ENCODE data around the gene NFX1.

The NFX1 gene

DNA sequence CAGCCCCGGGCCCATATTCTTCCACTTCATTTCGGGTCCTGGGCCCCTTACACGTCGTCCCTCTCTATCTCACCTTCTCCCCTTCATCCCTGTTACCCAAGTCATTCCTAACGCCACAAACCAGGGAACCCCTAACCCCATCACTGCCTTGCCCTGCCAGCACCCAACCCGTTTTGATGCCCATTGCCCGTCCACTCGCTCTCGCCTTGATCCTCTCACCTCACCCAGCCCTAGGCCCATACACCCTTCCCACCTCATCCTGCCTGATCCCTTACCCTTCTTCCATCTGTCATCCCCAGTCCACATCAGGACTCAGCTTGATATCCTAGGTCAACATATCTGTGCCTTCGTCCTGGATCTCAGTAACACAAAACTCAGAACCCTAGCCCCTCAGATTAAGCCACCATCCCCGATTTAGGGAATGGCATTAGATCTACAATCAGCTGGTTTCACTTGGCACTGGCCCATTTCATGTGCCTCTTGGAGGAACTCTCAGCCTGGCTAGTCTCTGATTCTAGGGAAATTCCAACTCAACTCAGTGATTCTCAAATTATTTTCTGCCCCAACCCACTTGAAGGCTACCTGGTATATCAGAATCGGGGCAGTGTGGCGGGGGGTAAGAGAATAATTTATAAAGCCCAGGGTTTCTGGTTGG is 25.0 kb upstream of the NFX1 start:
- H3K4me3 ChIP-seq (replicated peaks; ENCODE audit: low read depth, low read length) = peak overlapping the region; percentile 93
- TF ChIP-seq, protein P1, sequence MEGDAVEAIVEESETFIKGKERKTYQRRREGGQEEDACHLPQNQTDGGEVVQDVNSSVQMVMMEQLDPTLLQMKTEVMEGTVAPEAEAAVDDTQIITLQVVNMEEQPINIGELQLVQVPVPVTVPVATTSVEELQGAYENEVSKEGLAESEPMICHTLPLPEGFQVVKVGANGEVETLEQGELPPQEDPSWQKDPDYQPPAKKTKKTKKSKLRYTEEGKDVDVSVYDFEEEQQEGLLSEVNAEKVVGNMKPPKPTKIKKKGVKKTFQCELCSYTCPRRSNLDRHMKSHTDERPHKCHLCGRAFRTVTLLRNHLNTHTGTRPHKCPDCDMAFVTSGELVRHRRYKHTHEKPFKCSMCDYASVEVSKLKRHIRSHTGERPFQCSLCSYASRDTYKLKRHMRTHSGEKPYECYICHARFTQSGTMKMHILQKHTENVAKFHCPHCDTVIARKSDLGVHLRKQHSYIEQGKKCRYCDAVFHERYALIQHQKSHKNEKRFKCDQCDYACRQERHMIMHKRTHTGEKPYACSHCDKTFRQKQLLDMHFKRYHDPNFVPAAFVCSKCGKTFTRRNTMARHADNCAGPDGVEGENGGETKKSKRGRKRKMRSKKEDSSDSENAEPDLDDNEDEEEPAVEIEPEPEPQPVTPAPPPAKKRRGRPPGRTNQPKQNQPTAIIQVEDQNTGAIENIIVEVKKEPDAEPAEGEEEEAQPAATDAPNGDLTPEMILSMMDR (IDR thresholded peaks at IDR 0.05; ENCODE audit: low read length, missing control alignments) = no peak
- DNase-seq (ENCODE audit: low read depth) = peak; percentile 3

DNA sequence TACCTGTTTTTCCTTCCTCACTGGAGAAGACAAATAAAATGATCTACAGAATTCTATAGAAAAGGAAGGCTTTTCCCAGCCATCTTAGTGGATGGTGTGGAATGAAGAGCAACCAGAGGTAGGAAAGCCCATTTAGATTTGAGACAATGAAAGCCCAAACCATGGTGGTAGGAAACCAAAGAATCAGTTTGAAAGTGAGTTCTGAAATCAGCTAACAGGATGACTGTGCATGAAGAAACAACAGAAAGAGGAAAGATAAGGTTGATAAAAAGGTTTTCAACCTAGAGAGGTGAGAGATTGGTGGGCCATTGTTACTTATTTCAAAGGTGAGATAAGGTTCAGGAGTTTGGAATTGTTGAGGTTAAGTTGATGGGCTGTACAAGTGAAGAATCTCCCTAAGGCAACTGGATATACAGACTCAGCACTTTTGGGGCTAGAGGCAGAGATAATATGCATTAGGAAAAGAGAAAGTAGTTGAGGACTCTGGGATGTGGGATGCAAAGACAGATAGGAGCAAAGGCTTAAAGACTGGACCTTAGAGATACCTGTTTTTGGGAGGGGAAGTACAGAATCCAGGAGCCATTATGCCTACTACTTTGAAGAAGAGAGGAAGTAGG is 23.1 kb upstream of the NFX1 start:
- H3K4me3 ChIP-seq (replicated peaks; ENCODE audit: low read depth, low read length) = no peak overlapping the region
- DNase-seq (ENCODE audit: low read depth) = no peak
- TF ChIP-seq, protein P1 (IDR thresholded peaks at IDR 0.05; ENCODE audit: low read length, missing control alignments) = no peak

DNA sequence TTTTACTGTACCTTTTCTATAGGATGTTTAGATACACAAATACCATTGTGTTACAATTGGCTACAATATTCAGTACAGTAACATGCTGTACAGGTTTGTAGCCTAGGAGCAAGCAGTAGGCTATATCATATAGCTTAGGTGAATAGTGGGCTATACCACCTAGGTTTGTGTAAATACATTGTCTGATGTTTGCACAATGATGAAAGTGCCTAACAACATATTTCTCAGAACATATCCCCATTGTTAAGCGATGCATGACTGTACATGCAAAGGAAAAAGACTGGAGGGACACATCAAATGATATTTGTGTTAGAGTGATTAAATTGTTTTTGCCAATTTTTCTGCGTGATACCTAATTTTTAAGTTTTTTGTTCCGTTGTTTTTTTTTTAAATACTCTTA is 20.2 kb upstream of the NFX1 start:
- TF ChIP-seq, protein P1 (IDR thresholded peaks at IDR 0.05; ENCODE audit: low read length, missing control alignments) = no peak
- no peak for DNase-seq (ENCODE audit: low read depth)
- H3K4me3 ChIP-seq (replicated peaks; ENCODE audit: low read depth, low read length) = no peak overlapping the region

DNA sequence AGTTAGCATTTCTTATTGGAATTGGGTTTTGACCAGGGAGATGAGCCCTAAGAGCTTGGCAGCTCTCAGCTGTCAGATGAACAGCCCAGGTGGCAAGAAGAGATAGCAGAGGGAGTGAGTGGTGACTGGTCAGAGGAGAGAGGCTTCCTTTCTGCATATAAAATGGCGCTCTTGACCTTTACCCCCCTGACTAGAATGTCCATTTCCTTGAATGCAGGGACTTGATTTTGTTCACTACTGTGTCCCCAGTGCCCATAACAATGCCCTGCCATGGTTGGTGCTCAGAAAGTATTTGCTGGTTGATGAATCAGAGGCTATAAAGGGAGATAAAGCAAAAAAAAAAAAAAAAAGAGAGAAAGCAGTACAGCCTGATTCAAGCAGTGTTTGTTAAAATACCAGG is 18.3 kb upstream of the NFX1 start:
- H3K4me3 ChIP-seq (replicated peaks; ENCODE audit: low read depth, low read length) = no peak overlapping the region
- no peak for DNase-seq (ENCODE audit: low read depth)
- TF ChIP-seq, protein P1 (IDR thresholded peaks at IDR 0.05; ENCODE audit: low read length, missing control alignments) = no peak

DNA sequence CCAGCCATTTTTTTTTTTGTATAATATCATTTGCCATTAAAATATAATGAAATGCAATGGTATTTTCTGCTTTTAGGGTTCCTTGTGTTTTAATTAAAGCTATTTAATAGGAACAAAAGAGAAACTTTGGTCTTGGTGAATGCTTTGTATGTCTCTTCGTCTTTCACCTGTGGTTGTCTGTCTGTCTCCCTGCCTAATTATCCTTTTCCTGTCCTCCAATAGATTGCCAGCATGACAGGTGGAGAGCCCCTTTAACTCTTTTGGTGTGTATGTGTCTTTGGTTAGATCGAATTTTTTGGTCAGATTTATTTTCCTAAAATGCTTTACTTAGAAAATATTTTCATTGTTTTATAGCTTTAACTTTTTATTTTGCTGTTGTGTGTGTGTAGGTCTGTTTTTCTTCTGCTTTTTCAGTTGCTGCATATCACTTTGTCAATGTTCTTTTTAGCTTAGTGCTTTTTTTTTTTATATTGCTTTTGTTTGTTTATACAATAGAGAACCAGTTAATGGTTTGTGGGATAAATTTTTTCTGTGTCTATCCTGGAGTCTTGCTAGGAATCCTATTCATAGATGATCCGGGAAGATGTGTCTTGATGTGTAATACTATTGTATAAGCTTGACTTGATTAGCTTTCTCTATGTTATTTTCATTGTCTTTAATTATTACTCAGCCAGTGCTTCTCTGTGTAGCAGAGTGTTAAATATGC is 16.9 kb upstream of the NFX1 start:
- no peak overlapping the region for H3K4me3 ChIP-seq (replicated peaks; ENCODE audit: low read depth, low read length)
- TF ChIP-seq, protein P1 (IDR thresholded peaks at IDR 0.05; ENCODE audit: low read length, missing control alignments) = no peak
- no peak for DNase-seq (ENCODE audit: low read depth)

DNA sequence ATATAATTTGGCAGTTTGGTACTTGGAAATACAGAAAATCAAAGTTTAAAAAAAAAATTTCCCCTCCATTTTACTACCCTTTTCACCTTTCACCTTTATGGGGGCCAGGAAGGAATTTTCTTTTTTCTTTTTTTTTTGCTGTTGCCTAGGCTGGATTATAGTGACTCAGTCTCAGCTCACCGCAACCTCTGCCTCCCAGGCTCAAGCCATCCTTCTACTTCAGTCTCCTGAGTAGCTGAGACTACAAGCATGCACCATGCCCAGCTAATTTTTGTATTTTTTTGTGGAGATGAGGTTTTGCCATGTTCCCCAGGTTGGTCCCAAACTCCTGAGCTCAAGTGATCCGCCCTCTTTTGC is 16.4 kb upstream of the NFX1 start:
- no peak for DNase-seq (ENCODE audit: low read depth)
- H3K4me3 ChIP-seq (replicated peaks; ENCODE audit: low read depth, low read length) = no peak overlapping the region
- TF ChIP-seq, protein P1 (IDR thresholded peaks at IDR 0.05; ENCODE audit: low read length, missing control alignments) = no peak

Data from fibroblast of pulmonary artery (primary cell).